Stimulated activated CD4-positive, alpha-beta T cell treated with anti-CD3 and anti-CD28 coated beads, Interleukin-1b, Interleukin-23, amount 100 ng/mL, for 24 hours (primary cell): Measurements from ENCODE around the gene HAUS7.

Experiments used
- DNase-seq, 4 experiments: peaks; one replicate each; pipeline ENCODE4 v3.0.0-alpha.2; 2020; ENCODE audit warnings: low read depth in 4 of 4, low spot score in 1 of 4

The HAUS7 gene

GRCh38 chrX:153477901-153478300 is 7.5 kb upstream of the HAUS7 start:
- no peak for DNase-seq

- DNase-seq, result no peak
Measured at GRCh38 chrX:153477364-153477857, 7.0 kb upstream of the HAUS7 start.

GRCh38 chrX:153476666-153477363 is 6.4 kb upstream of the HAUS7 start:
- no peak for DNase-seq

GRCh38 chrX:153475751-153476281 is 5.4 kb upstream of the HAUS7 start:
- no peak for DNase-seq

GRCh38 chrX:153475271-153475670 is 4.9 kb upstream of the HAUS7 start:
- no peak for DNase-seq

- peak in 2 of 4 experiments; percentile 8 to 21 for DNase-seq
Measured at GRCh38 chrX:153474718-153475117, 4.3 kb upstream of the HAUS7 start.

GRCh38 chrX:153474266-153474665 is 3.9 kb upstream of the HAUS7 start:
- no peak for DNase-seq

GRCh38 chrX:153473126-153473525 is 2.8 kb upstream of the HAUS7 start:
- DNase-seq, result no peak

GRCh38 chrX:153471663-153472280 is 1.4 kb upstream of the HAUS7 start:
- DNase-seq, result no peak

GRCh38 chrX:153469811-153470410 is 465 bp downstream of the HAUS7 start:
- DNase-seq, result peak in 2 of 4 experiments; percentile 7 to 13

- no peak for DNase-seq
Measured at GRCh38 chrX:153468008-153468580, 2.3 kb downstream of the HAUS7 start.

GRCh38 chrX:153465691-153466380 is 4.5 kb downstream of the HAUS7 start:
- DNase-seq, result no peak

- DNase-seq, result no peak
Measured at GRCh38 chrX:153464116-153464515, 6.3 kb downstream of the HAUS7 start.

GRCh38 chrX:153463556-153463955 is 6.8 kb downstream of the HAUS7 start:
- DNase-seq, result no peak

GRCh38 chrX:153463031-153463430 is 7.3 kb downstream of the HAUS7 start:
- DNase-seq, result no peak

GRCh38 chrX:153462291-153462690 is 8.1 kb downstream of the HAUS7 start:
- DNase-seq, result no peak

GRCh38 chrX:153460826-153461225 is 9.6 kb downstream of the HAUS7 start:
- peak in 1 of 4 experiments; percentile 20 for DNase-seq

- no peak for DNase-seq
Measured at GRCh38 chrX:153459986-153460385, 10.4 kb downstream of the HAUS7 start.

GRCh38 chrX:153458476-153458875 is 11.9 kb downstream of the HAUS7 start:
- DNase-seq, result no peak

GRCh38 chrX:153457827-153458466 is 12.4 kb downstream of the HAUS7 start:
- DNase-seq, result no peak
